ENCODE measurements around the gene TYK2. TPM values are rescaled to one million over a fixed set of nuclear protein-coding genes. Genes with fewer than 3 reads are reported as not detected.
A peak's percentile ranks its signal among the peaks of the same experiment; 100 is the strongest.

TYK2 gene
- total and polyA plus RNA-seq, 2 of the 13 experiments (the other 11 are each of a cell fraction or from before 2014, with no cell fraction given), result 38.8 to 60.1 TPM

GRCh38 chr19:10334588-10335351 lies 45.6 kb downstream of the TYK2 start (continued):
- TF ChIP-seq ZXDC (CRISPR knock-in tag; IDR thresholded peaks at IDR 0.05) (no peak), SOX5 (CRISPR knock-in tag; IDR thresholded peaks at IDR 0.05; ENCODE audit: borderline replicate concordance) (no peak), TAF15 (IDR thresholded peaks at IDR 0.05; ENCODE audit: low read depth, low read length, poor library complexity, severe bottlenecking) (peak; percentile 70), ZNF30 (CRISPR knock-in tag; IDR thresholded peaks at IDR 0.05) (no peak), ZBTB40 (IDR thresholded peaks at IDR 0.05) (no peak), ZBTB40 (CRISPR knock-in tag; IDR thresholded peaks at IDR 0.05) (peak; percentile 34; the same call in 1 of the 2 replicates), ESRRA (CRISPR knock-in tag; IDR thresholded peaks at IDR 0.05; ENCODE audit: low read depth) (0 out of 2 replicates have a peak, but pooled peaks have one; percentile 66), ARNT (IDR thresholded peaks at IDR 0.05) (no peak), NKX3-1 (CRISPR knock-in tag; IDR thresholded peaks at IDR 0.05) (no peak), ZNF468 (CRISPR knock-in tag; IDR thresholded peaks at IDR 0.05) (no peak), ATF7-NPFF (CRISPR knock-in tag; IDR thresholded peaks at IDR 0.05; ENCODE audit: low read depth) (no peak), ZNF552 (CRISPR knock-in tag; IDR thresholded peaks at IDR 0.05; ENCODE audit: borderline replicate concordance) (no peak), JUND (CRISPR knock-in tag; IDR thresholded peaks at IDR 0.05) (no peak), ZUFSP (CRISPR knock-in tag; IDR thresholded peaks at IDR 0.05; ENCODE audit: borderline replicate concordance) (no peak), CBX5 (CRISPR knock-in tag; IDR thresholded peaks at IDR 0.05; ENCODE audit: borderline replicate concordance) (no peak), ZNF451 (CRISPR knock-in tag; IDR thresholded peaks at IDR 0.05) (0 out of 2 replicates have a peak, but pooled peaks have one; percentile 49), NFRKB (IDR thresholded peaks at IDR 0.05) (no peak)
